Gastrocnemius medialis (tissue), 4 donors: ENCODE measurements around the gene VCX.

Experiments
- POLR2A ChIP-seq, 2 donors: fragments of 450-650 bp; IDR thresholded peaks; one replicate each; pipeline ENCODE4 v1.6.1; 2017; ENCODE audit warnings: antibody characterized with exemption in 2 of 2, mild to moderate bottlenecking in 2 of 2, moderate library complexity in 2 of 2
- TF ChIP-seq, protein P1 (sequence below), 5 experiments: fragments of 450-650 bp in 3 of 5; fragments of 200-600 bp in 2 of 5; sonication (generic) in 2 of 5; IDR thresholded peaks in 4 of 5; conservative IDR thresholded peaks in 1 of 5; 1 replicate in 4 of 5; 2 replicates in 1 of 5; pipeline ENCODE4 v1.5.1; 2016 to 2019; ENCODE audit warnings: antibody characterized with exemption in 5 of 5, mild to moderate bottlenecking in 3 of 5, moderate library complexity in 3 of 5

DNA sequence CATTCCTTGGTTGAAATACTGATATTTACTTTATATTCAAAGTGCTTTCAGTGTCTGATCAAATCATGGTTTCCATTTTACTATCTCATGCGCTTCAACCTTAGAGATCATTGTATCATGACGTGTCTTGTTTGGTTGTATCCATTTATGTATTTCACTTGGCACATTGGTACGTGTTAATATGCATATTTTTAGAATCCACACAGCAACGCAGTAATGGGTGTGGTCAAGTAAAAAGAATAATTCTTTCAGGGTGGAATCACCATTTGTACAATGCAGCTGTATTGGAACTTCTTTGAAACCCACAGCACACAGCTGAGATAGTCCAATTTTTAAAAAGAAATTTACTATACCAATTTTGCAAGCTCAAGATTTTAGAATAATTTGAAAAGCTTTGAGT is 29.1 kb downstream of the VCX start:
- TF ChIP-seq, protein P1, sequence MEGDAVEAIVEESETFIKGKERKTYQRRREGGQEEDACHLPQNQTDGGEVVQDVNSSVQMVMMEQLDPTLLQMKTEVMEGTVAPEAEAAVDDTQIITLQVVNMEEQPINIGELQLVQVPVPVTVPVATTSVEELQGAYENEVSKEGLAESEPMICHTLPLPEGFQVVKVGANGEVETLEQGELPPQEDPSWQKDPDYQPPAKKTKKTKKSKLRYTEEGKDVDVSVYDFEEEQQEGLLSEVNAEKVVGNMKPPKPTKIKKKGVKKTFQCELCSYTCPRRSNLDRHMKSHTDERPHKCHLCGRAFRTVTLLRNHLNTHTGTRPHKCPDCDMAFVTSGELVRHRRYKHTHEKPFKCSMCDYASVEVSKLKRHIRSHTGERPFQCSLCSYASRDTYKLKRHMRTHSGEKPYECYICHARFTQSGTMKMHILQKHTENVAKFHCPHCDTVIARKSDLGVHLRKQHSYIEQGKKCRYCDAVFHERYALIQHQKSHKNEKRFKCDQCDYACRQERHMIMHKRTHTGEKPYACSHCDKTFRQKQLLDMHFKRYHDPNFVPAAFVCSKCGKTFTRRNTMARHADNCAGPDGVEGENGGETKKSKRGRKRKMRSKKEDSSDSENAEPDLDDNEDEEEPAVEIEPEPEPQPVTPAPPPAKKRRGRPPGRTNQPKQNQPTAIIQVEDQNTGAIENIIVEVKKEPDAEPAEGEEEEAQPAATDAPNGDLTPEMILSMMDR (IDR thresholded peaks at IDR 0.05 in 4 of 5, conservative IDR thresholded peaks at IDR 0.05 in 1 of 5): no peak
- TF ChIP-seq POLR2A (IDR thresholded peaks at IDR 0.05): no peak
